Hippocampal formation (tissue), 2 donors: ENCODE measurements around the gene NAV3.
A peak's percentile ranks its signal among the peaks of the same experiment; 100 is the strongest.

Source experiments
- DNase-seq, 2 donors: peaks; one replicate each; lab custom pipeline; 2025; lab: John Stamatoyannopoulos, UW

NAV3 gene

GRCh38 chr12:77842430-77842829 lies 11.7 kb downstream of the NAV3 start:
- no peak for DNase-seq

GRCh38 chr12:77845831-77846230 lies 15.1 kb downstream of the NAV3 start:
- no peak for DNase-seq

- DNase-seq = peak in 1 of 2 donors; percentile 18
These were observed 16.4 kb downstream of the NAV3 start for GRCh38 chr12:77847060-77847541.

GRCh38 chr12:77847680-77848431 lies 17.2 kb downstream of the NAV3 start:
- peak in 1 of 2 donors; percentile 32 for DNase-seq

- DNase-seq = no peak
These were observed 19.4 kb downstream of the NAV3 start for GRCh38 chr12:77850129-77850528.

- no peak for DNase-seq
These were observed 20.0 kb downstream of the NAV3 start for GRCh38 chr12:77850698-77851097.

GRCh38 chr12:77855548-77855947 lies 24.9 kb downstream of the NAV3 start:
- no peak for DNase-seq

- DNase-seq = no peak
These were observed 30.6 kb downstream of the NAV3 start for GRCh38 chr12:77861317-77861716.

- no peak for DNase-seq
These were observed 34.5 kb downstream of the NAV3 start for GRCh38 chr12:77865178-77865577.

GRCh38 chr12:77878901-77879300 lies 48.2 kb downstream of the NAV3 start:
- no peak for DNase-seq

- no peak for DNase-seq
These were observed 52.0 kb downstream of the NAV3 start for GRCh38 chr12:77882709-77883108.

- no peak for DNase-seq
These were observed 57.9 kb downstream of the NAV3 start for GRCh38 chr12:77888611-77889010.

- no peak for DNase-seq
These were observed 60.9 kb downstream of the NAV3 start for GRCh38 chr12:77891518-77892147.

- no peak for DNase-seq
These were observed 63.2 kb downstream of the NAV3 start for GRCh38 chr12:77893918-77894317.

- no peak for DNase-seq
These were observed 63.9 kb downstream of the NAV3 start for GRCh38 chr12:77894556-77894955.

GRCh38 chr12:77895699-77896098 lies 65.0 kb downstream of the NAV3 start:
- DNase-seq = no peak

GRCh38 chr12:77907936-77908335 lies 77.2 kb downstream of the NAV3 start:
- no peak for DNase-seq

GRCh38 chr12:77914081-77914488 lies 83.4 kb downstream of the NAV3 start:
- no peak for DNase-seq

GRCh38 chr12:77915071-77915600 lies 84.4 kb downstream of the NAV3 start:
- no peak for DNase-seq

GRCh38 chr12:77916276-77916675 lies 85.6 kb downstream of the NAV3 start:
- DNase-seq = no peak

- no peak for DNase-seq
These were observed 87.4 kb downstream of the NAV3 start for GRCh38 chr12:77918046-77918445.

- no peak for DNase-seq
These were observed 88.8 kb downstream of the NAV3 start for GRCh38 chr12:77919450-77919849.

GRCh38 chr12:77923882-77924281 lies 93.2 kb downstream of the NAV3 start:
- DNase-seq = no peak
